ENCODE data around the gene PRPF8. TPM values are rescaled to one million over a fixed set of nuclear protein-coding genes. Genes with fewer than 3 reads are reported as not detected.

Gene PRPF8
- total and polyA plus RNA-seq, 2 experiments from 2014 or later = 178 to 246 TPM

DNA sequence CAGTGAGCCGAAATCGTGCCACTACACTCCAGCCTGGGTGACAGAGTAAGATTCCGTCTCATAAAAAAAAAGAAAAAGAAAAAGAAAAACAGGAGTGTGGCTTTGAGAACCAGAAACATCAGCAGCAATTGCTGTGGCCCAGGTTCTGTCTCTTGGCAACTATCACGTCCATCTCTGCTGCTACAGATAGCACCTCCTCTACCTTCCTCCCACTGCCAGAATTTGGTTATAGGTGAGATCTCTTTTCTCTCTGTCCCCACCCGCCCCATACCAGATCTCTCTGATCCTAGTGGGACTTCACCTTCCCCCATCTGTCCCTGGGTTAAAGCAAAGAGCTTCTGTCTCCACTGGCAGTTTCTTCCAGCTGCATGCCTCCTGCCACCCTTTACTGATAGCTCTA lies 22.4 kb upstream of the PRPF8 start:
- H3K9me3 Mint-ChIP-seq = no peaks in the 10 kb centered on the region
- TF ChIP-seq EZH2 (IDR thresholded peaks at IDR 0.05; ENCODE audit: low read depth, unreplicated experiment) (no peak), JUNB (IDR thresholded peaks at IDR 0.05; ENCODE audit: unreplicated experiment) (no peak), ZNF114 (CRISPR knock-in tag; IDR thresholded peaks at IDR 0.05) (no peak), ZNF331 (CRISPR knock-in tag; IDR thresholded peaks at IDR 0.05; ENCODE audit: low read depth) (no peak), NANOG (IDR thresholded peaks at IDR 0.05; ENCODE audit: borderline replicate concordance) (no peak), POLR2AphosphoS5 (IDR thresholded peaks at IDR 0.05; ENCODE audit: low read depth) (no peak), EZH2phosphoT487 (IDR thresholded peaks at IDR 0.05; ENCODE audit: unreplicated experiment) (no peak), CREB1 (CRISPR knock-in tag; IDR thresholded peaks at IDR 0.05; ENCODE audit: low read depth) (no peak), STAT1 (IDR thresholded peaks at IDR 0.05; ENCODE audit: unreplicated experiment) (no peak)
- TF ChIP-seq, protein P1, sequence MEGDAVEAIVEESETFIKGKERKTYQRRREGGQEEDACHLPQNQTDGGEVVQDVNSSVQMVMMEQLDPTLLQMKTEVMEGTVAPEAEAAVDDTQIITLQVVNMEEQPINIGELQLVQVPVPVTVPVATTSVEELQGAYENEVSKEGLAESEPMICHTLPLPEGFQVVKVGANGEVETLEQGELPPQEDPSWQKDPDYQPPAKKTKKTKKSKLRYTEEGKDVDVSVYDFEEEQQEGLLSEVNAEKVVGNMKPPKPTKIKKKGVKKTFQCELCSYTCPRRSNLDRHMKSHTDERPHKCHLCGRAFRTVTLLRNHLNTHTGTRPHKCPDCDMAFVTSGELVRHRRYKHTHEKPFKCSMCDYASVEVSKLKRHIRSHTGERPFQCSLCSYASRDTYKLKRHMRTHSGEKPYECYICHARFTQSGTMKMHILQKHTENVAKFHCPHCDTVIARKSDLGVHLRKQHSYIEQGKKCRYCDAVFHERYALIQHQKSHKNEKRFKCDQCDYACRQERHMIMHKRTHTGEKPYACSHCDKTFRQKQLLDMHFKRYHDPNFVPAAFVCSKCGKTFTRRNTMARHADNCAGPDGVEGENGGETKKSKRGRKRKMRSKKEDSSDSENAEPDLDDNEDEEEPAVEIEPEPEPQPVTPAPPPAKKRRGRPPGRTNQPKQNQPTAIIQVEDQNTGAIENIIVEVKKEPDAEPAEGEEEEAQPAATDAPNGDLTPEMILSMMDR (conservative IDR thresholded peaks at IDR 0.05; ENCODE audit: low read depth in 2 of 2) = no peak
- TF ChIP-seq, protein P2, sequence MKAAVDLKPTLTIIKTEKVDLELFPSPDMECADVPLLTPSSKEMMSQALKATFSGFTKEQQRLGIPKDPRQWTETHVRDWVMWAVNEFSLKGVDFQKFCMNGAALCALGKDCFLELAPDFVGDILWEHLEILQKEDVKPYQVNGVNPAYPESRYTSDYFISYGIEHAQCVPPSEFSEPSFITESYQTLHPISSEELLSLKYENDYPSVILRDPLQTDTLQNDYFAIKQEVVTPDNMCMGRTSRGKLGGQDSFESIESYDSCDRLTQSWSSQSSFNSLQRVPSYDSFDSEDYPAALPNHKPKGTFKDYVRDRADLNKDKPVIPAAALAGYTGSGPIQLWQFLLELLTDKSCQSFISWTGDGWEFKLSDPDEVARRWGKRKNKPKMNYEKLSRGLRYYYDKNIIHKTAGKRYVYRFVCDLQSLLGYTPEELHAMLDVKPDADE (IDR thresholded peaks at IDR 0.05) = no peak
- TF ChIP-seq, protein P3, sequence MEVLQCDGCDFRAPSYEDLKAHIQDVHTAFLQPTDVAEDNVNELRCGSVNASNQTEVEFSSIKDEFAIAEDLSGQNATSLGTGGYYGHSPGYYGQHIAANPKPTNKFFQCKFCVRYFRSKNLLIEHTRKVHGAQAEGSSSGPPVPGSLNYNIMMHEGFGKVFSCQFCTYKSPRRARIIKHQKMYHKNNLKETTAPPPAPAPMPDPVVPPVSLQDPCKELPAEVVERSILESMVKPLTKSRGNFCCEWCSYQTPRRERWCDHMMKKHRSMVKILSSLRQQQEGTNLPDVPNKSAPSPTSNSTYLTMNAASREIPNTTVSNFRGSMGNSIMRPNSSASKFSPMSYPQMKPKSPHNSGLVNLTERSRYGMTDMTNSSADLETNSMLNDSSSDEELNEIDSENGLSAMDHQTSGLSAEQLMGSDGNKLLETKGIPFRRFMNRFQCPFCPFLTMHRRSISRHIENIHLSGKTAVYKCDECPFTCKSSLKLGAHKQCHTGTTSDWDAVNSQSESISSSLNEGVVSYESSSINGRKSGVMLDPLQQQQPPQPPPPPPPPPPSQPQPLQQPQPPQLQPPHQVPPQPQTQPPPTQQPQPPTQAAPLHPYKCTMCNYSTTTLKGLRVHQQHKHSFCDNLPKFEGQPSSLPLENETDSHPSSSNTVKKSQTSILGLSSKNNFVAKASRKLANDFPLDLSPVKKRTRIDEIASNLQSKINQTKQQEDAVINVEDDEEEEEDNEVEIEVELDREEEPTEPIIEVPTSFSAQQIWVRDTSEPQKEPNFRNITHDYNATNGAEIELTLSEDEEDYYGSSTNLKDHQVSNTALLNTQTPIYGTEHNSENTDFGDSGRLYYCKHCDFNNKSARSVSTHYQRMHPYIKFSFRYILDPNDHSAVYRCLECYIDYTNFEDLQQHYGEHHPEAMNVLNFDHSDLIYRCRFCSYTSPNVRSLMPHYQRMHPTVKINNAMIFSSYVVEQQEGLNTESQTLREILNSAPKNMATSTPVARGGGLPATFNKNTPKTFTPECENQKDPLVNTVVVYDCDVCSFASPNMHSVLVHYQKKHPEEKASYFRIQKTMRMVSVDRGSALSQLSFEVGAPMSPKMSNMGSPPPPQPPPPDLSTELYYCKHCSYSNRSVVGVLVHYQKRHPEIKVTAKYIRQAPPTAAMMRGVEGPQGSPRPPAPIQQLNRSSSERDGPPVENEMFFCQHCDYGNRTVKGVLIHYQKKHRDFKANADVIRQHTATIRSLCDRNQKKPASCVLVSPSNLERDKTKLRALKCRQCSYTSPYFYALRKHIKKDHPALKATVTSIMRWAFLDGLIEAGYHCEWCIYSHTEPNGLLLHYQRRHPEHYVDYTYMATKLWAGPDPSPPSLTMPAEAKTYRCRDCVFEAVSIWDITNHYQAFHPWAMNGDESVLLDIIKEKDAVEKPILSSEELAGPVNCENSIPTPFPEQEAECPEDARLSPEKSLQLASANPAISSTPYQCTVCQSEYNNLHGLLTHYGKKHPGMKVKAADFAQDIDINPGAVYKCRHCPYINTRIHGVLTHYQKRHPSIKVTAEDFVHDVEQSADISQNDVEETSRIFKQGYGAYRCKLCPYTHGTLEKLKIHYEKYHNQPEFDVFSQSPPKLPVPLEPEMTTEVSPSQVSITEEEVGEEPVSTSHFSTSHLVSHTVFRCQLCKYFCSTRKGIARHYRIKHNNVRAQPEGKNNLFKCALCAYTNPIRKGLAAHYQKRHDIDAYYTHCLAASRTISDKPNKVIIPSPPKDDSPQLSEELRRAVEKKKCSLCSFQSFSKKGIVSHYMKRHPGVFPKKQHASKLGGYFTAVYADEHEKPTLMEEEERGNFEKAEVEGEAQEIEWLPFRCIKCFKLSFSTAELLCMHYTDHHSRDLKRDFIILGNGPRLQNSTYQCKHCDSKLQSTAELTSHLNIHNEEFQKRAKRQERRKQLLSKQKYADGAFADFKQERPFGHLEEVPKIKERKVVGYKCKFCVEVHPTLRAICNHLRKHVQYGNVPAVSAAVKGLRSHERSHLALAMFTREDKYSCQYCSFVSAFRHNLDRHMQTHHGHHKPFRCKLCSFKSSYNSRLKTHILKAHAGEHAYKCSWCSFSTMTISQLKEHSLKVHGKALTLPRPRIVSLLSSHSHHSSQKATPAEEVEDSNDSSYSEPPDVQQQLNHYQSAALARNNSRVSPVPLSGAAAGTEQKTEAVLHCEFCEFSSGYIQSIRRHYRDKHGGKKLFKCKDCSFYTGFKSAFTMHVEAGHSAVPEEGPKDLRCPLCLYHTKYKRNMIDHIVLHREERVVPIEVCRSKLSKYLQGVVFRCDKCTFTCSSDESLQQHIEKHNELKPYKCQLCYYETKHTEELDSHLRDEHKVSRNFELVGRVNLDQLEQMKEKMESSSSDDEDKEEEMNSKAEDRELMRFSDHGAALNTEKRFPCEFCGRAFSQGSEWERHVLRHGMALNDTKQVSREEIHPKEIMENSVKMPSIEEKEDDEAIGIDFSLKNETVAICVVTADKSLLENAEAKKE (CRISPR knock-in tag; IDR thresholded peaks at IDR 0.05) = no peak
- TF ChIP-seq, protein P4, sequence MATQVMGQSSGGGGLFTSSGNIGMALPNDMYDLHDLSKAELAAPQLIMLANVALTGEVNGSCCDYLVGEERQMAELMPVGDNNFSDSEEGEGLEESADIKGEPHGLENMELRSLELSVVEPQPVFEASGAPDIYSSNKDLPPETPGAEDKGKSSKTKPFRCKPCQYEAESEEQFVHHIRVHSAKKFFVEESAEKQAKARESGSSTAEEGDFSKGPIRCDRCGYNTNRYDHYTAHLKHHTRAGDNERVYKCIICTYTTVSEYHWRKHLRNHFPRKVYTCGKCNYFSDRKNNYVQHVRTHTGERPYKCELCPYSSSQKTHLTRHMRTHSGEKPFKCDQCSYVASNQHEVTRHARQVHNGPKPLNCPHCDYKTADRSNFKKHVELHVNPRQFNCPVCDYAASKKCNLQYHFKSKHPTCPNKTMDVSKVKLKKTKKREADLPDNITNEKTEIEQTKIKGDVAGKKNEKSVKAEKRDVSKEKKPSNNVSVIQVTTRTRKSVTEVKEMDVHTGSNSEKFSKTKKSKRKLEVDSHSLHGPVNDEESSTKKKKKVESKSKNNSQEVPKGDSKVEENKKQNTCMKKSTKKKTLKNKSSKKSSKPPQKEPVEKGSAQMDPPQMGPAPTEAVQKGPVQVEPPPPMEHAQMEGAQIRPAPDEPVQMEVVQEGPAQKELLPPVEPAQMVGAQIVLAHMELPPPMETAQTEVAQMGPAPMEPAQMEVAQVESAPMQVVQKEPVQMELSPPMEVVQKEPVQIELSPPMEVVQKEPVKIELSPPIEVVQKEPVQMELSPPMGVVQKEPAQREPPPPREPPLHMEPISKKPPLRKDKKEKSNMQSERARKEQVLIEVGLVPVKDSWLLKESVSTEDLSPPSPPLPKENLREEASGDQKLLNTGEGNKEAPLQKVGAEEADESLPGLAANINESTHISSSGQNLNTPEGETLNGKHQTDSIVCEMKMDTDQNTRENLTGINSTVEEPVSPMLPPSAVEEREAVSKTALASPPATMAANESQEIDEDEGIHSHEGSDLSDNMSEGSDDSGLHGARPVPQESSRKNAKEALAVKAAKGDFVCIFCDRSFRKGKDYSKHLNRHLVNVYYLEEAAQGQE (IDR thresholded peaks at IDR 0.05; ENCODE audit: unreplicated experiment) = no peak
- peaks cover 20% of the 10 kb centered on the region for H3K4me1 Mint-ChIP-seq
- no peak overlapping the region for H3K4me3 ChIP-seq
- H3K4me1 ChIP-seq (ENCODE audit: insufficient read depth) = no peaks in the 10 kb centered on the region; the same call in 1 of the 2 replicates
- no peaks in the 10 kb centered on the region for H3K9me2 ChIP-seq (ENCODE audit: insufficient read depth)
- H3K27me3 ChIP-seq (ENCODE audit: insufficient read depth) = peaks cover 7% of the 10 kb centered on the region; the same call in 1 of the 2 replicates
- no peak overlapping the region for H3K27ac Mint-ChIP-seq
- H2AFZ ChIP-seq = no peak overlapping the region
- H4K20me1 ChIP-seq (replicated peaks; ENCODE audit: insufficient read depth) = no peaks in the 10 kb centered on the region
- H3K27ac ChIP-seq (ENCODE audit: low read depth) = no peak overlapping the region
- no peak for ATAC-seq
- H3K27me3 Mint-ChIP-seq (ENCODE audit: insufficient read depth, low read depth, poor library complexity) = peaks cover 17% of the 10 kb centered on the region
- H3K36me3 ChIP-seq (ENCODE audit: insufficient read depth) = no peaks in the 10 kb centered on the region
- no peaks in the 10 kb centered on the region; the same call in 1 of the 2 replicates for H3F3A ChIP-seq (replicated peaks; ENCODE audit: low read depth)
- H3K79me2 ChIP-seq (replicated peaks; ENCODE audit: insufficient read depth) = no peaks in the 10 kb centered on the region
- DNase-seq (ENCODE audit: low spot score) = no peak
- no peak overlapping the region for H3K4me2 ChIP-seq
- H3K4me3 Mint-ChIP-seq = no peak overlapping the region
- peaks cover 3% of the 10 kb centered on the region; the same call in 1 of the 3 replicates for H3K36me3 Mint-ChIP-seq (ENCODE audit: low read depth)
